ENCODE data around the gene ZBTB18.

ZBTB18 gene

DNA sequence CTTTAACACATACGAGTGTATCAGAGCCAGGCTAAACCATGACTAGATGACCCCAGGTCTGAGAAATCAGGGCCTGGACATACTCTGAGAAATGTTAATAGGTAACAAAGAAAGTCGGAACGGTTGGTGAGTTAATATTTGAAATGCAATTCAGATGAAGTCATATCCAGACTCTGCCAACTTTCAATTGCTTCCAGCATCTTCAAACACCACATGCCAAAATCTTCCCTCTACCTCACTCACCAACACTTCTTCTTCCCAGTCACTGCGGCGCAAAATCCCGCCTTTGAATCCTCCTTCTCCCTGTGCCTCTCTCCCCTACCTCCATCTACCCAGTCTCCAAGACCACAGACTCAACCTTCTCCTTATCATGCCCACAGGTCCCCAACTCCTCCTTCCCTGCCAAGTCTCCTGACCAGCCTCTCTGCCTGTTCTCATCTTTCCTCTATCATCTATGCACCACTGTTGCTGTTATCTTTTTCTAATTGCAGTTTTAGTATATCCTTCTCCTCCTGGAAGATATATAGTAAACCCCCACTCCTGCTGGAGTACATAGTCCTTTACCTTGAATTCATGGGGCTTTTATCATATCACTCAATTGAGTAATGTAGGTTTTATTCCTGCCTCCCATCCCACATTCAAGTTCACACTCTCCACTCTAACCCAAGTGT lies 41.3 kb downstream of the ZBTB18 start:
- FAIRE-seq: no peak

DNA sequence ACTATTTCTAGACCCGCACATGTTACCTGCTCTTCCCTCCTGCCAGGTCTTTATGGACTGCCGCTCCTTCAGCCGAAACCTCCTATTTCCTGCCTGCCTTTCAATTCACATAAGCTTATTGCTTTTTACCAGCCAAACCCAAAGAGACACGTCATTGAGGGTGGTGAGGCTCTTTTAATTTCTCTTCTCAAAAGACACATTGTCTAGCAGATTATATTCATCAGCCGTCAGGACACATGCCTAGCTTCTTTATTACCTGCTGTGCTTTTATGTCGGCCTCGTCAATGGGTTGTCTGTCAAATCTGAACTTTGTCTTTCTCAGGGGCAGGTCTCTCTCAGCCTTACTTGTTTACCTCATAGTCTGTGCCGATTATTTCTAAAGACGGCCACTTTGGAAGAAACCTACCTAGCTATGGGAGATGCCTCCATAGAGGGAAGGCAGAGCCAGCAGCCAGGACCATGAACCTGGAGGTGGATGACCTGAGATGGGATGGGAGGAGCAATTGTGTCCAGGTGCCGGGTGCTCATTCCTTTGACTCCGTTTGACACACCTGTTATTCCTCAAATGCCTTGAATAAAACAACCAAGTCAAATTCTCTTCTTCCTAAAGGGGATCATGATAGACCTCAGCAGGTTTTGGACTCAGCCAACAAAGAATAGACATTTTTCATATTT lies 42.0 kb downstream of the ZBTB18 start:
- no peak for FAIRE-seq

DNA sequence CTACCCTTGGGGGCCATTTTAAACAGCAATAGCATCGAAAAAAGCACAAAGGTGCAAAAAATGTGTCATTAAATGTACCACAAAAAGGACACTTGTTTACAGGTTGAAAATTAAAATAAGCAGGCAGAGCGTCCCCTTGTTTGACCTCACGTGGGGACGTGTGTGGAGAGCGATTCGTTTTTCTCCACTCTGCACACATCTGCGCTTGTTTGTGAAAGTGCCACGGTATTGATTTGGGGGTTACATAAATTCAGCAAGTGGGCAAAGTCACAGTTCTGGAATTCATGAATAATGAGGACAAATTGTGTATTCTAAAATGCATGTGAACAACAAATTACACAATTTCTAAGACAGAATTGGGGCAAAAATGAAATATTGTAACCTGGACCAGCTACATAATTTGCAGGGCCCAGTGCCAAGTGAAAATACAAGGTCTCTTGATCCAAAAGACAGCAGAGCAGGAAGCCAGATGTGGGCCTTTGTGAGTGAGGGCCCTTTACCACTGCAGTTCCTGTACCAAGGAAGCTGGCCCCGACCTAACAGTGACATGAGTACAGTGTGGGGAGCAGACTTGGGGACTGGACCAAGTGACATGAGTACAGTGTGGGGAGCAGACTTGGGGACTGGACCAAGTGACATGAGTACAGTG lies 43.9 kb downstream of the ZBTB18 start:
- no peak for FAIRE-seq

DNA sequence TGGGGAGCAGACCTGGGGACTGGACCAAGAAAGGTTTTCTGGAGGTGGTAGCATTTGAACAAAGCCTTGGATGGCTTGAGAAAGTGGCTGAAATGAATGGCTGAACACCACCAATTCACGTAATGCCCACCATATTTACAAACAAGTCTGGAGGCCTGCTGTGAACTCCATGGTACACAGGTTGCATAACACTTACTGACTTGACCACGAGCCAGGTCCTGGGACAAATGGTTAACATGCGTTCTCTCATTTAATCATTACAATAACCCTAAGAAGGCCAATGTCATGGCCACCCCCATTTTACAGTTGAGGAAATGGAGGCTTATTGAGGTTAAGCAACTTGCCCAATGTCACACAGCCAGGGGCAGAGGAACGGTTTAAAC lies 44.4 kb downstream of the ZBTB18 start:
- FAIRE-seq: no peak

DNA sequence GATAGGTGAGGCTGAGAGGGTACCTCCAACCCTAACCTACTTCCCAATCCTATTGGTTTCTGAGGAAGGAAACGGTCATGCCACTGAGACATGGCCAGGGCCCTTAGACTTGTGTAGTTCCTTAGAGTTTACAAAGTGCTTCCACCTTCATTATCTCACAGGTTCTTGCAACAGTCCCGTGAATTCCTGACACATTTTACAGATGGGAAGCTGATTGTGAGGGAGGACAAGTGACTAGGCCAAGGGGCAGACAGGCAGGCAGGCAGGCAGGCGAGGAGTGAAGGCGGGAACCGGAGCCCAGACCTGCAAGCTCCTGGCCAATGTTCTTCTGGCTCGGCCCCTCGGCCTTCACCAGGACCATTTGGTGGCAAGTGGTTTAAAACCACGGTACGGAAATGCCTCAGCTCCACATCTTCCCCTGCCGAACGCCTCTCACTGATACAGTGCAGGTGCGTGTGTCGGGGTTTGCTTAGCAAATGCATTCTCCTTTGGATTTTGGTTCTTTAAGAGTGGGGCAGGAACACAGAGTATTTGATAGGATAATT lies 45.1 kb downstream of the ZBTB18 start:
- FAIRE-seq: no peak

DNA sequence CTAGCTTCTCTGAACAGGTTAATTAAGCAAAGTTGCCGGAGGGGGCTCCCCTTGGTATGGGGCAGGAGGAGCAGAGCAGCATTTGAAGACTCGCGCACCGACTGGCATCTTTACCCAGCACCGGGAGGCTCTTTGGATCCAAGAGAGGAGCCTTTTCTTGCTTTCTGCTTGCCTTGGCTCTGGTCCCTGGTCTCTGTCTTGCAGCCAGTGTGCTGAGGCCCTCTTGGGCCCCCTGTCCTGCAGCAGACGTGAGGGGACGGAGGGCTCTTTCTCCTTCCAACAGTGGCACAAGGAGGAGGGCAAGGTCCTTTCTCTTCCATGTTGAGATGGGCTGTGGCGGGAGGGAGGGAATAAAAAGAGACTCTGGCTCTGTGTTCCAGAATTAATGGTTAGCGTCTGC lies 45.6 kb downstream of the ZBTB18 start:
- FAIRE-seq: no peak

DNA sequence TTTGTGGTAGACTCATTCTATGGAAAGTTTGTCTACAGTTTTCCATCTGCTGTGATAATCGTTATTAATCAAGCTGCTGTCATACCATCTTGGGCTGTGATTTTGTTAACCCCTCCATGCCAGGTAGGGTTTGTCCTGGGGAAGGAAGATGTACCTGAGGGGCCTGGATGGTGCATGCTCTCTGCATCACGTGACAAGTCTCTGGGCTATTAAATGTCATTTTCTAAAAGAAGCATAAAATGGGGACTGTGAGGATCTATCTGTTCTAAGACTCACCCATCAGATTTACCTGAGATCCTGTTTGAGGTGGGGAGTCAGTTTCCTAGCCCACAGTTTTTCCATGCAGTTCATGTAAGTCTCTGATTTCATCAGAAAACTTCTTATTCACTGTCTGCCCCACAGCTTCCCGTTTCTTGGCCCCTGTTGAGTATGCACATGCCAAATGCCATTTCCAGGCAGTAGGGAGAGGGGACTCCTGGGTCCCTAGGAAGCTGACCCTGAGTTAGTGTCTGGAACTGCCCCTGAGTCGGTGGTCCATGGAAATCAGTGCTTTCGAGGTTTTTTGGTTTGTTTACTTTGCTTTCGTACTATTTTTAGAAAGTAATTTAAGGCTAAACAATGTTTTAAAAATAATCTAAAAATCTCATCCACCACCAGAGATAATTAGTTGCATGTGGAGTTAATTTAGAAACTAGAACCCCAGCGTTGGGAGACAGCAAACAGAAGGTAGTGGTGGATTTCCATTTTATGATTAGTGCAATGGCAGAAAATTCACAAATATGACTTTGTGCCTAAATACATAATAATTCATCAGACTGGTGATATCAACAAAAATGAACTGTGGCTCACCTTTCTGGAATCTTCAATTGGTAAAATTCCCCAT lies 46.7 kb downstream of the ZBTB18 start:
- FAIRE-seq: no peak

DNA sequence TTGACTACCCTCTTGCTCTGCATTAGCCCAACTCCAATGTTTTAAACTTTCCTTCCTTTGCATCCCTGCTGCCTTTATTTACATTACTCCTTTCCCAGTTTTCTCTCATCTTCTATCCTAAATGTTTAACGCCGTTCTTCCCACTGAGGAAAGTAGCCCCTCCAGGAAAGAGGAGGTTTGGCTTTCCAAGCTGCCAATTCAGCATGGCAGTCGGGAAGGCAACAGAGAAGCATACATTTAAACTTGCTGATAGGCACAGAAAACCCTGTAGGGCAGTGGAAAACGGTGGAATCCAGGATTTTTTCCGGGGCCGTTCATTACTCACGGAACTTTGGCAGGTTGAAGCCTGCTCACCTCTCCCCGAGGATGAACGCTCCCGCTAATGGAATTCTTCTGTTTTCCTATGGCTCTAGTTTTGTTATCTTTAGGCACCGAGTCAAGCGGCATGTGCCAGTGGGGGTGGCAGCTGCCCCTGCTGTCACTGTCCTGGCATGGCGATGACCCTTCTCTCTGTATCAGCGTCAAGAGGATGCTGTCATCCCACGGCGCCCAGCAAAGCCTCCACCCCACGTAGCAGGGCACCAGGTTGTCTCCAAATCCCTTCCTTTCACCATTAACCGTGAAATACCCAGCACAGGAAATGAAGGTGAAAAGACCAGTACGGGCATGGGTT lies 48.3 kb downstream of the ZBTB18 start:
- FAIRE-seq: no peak

DNA sequence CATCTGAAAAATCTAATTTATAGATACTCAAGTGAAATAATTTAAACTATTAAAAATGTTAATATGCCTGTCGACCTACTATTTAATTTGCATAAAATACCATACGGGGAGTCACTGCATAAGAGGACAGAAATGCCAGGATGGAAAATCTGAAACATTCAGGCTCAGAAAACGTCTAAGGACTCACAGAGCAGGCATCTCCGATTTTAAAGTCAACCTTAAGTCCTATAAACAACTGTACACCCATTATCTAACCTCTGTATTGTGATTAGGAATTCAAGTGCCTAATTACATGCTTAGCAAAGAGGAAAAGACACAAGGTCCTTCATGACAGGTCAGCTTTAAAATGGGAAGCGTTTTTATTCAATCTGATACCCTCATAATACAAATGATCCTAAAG lies 49.2 kb downstream of the ZBTB18 start:
- no peak for FAIRE-seq

DNA sequence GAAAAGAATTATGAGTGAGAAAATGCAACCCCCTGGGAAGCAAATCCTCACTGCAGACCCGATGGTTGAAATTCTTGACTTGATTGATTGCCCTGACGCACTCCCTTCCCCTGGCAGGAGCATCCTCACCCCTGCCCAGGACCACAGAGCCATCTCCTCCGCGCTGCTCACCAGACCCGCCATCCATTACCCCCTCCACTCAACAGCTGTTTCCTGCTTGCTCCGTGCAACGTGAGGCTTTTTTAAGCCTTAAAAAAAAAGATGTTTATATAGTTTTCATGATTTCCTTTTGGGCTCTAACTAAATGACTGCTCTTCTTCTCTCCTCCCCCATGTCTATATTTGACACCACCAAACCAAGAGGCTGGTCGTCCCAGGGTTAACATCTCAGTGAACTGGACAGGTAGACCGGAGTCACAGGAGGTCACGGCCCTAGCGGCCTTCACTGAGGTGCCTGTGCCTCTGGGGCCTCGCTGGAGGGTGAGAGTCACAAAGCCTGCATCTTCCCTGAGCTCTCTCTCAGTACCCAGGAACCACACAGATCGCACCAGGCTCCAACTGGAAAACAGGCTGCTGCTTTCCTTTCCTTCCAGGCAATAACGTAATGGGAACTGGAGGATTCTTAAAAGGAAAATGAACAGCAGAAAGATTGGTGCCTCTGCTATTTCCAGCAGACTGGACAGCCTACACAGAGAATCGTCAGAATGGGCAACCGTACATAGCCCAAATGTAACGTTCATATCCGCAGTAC lies 49.8 kb downstream of the ZBTB18 start:
- no peak for FAIRE-seq

DNA sequence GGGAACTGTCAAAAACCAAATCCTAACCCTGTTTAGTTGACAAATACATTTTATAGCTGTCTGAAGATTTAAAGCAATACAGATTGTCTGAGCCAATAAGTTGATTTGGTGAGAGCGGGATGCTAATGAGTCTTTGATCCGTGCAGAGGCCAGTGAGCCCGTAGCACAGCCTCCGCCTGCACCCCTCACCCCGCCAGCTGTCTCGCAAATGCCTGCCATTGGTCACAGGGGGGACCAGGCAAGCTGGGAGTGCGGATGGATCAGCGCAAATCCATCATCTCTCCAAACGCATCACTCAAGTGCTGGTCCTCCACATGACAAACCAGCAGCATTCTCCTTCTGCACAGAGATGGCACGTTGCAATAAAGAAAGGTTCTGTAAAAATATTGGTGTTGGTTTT lies 51.0 kb downstream of the ZBTB18 start:
- no peak for FAIRE-seq

DNA sequence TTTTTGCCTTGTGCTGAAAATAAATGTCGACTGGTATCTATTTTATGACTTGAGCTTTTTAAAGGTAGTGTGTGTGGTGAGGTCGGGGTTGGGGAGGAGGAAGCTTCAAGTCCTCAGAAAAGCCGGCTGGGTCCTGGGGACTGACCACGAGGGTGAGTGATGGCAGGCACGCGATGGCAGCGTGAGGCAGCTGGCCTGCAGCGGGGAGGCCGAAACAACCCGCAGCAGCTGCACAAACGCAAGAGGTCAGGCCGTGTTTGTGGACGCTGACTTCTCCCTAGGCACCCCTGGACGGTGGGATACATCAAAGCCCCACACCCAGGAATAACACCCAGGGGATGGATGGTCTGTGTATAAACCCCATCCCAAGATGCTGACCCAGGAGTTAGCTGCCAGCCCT lies 51.4 kb downstream of the ZBTB18 start:
- no peak for FAIRE-seq

DNA sequence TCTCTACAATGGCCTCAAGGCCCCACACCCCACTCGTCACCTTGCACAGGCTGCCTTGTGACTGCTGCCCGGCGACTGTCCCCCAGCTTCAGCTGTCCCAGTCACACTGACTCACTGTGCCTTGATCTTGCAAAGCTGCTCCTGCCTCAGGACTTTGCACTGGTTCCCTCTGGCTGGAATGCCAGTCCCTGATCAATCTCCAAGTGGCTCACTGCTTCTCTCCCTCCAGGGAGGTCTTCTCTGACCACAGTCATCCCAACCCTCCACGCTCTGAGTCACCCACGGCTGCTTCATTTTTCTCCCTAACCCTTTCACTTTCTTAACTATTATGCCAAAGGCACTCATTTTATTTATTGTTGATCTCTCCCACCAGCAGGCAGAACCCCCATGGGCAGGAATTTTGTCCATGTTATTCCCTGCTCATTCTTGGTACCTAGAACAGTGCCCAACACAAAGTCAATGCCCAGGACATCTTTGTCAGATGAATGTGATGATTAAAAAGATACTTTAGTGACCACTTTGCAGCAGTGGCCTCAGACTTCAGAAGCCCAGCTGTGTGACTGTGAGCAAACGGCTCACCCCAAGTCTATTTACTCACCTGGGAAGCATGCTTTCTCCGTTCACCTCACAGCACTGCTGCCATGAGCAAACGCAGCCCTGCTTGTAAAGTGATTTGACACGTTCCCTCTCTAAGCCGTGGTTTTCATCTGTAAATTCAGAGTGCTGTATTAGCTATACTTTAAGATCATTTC lies 53.4 kb downstream of the ZBTB18 start:
- no peak for FAIRE-seq

DNA sequence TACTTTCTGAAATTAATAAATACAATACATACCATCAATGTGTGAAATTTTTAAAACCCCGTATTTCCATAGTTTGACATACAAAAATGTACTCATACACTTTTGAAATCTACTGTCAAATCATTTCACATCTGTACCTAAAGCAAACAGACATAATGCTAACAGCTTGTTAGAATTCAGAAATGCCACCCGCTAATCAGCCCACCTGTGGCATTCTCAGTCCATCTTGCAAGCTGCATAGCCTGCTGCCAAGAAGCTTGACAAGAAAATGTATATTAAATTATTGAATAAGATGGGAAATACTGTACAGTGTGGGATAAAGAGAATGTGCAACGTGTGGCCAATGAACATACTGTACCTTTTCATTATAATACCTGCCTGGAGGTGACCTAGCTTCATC lies 55.1 kb downstream of the ZBTB18 start:
- no peak for FAIRE-seq
